Measurements from ENCODE around the gene TWIST2.

TWIST2 gene

DNA sequence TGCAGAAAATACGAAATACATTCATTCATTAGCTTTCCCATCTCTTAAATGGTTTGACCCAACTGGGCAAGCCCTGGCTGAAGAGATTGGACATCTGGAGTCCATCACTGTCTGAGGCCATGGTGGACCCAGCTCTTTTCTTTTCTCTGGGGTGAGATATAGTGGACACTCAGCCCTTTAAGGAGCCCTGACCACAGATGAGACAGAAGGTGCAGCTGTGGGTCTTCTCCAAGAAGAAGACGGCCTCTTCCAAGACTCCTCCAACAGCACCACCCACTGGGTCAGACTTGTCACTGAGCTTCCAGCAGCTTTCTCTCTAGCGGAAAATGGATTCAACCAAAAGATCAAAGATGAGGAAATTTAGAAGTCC lies 27.2 kb downstream of the TWIST2 start:
- DNase-seq, result no peak

GRCh38 chr2:238875471-238876231 lies 27.8 kb downstream of the TWIST2 start:
- DNase-seq, result no peak

DNA sequence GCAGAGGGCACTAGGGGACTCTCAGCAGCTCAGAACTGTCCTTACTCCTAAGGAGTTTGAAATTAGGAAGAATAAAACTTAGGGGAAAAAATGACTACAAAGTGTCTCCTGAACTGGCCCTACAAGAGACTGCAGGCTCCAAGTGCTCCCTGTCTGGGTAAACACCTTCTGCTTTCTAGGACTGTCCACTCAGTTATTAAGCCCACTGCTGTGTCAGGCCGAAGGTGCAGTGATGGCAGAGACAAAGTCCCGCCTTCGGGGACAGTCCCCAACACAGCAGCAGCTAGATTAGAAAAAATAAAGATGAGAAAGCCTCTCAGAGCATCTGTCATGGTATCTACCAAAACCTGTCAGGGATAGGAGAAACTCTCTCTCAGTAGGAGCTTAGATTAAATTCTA lies 28.3 kb downstream of the TWIST2 start:
- no peak for DNase-seq

- no peak for DNase-seq
These were observed 30.3 kb downstream of the TWIST2 start for GRCh38 chr2:238878051-238878735.

DNA sequence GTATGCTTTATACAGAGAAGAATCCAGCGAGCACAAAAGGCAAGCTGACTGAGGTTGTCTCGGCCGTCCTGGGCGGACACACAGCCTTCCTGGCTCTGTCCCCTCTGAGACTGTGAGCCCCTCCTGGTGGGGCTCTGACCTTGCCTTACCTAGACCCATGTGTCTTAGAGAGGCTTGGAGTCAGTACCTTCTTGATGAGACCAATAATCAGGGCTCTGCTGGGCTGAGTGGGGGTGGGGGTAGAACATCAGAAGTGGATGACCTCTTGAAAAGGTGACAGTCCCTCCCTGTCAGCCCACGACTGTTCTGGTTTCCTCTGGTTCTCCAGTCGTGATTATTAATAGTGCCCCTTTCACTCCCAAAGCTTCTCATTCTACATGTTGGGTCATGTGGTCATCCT lies 31.2 kb downstream of the TWIST2 start:
- DNase-seq, result no peak

GRCh38 chr2:238879621-238880377 lies 31.9 kb downstream of the TWIST2 start:
- DNase-seq, result no peak

DNA sequence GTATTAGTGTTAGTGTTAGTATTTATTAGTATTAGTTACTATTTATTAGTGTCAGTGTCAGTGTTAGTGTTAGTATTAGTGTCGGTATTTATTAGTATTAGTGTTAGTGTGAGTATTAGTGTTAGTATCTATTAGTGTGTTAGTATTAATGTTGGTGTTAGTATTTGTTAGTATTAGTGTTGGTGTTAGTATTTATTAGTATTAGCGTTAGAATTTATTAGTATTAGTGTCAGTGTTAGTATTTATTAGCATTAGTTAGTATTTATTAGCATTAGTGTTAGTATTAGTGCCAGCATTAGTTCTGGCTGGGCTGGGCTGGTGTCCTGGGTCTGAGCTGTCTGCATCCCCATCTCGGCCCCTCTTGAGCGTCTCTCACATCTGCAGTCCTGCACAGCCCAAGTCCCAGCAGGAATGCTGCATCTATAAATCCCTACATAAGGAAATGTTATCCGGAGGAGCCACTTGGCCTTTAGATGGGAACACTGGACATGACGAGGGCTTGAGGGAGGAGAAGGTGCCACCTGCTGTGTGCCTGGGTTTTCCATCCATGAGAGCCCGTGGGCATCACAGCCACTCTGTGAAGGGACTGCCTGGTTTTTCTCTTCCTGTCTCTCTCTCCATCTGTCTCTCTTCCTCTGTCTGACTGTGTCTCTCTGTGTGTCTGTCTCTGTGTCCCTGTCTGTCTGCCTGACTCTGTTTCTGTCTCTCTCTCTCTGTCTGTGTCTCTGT lies 33.6 kb downstream of the TWIST2 start:
- no peak for DNase-seq

DNA sequence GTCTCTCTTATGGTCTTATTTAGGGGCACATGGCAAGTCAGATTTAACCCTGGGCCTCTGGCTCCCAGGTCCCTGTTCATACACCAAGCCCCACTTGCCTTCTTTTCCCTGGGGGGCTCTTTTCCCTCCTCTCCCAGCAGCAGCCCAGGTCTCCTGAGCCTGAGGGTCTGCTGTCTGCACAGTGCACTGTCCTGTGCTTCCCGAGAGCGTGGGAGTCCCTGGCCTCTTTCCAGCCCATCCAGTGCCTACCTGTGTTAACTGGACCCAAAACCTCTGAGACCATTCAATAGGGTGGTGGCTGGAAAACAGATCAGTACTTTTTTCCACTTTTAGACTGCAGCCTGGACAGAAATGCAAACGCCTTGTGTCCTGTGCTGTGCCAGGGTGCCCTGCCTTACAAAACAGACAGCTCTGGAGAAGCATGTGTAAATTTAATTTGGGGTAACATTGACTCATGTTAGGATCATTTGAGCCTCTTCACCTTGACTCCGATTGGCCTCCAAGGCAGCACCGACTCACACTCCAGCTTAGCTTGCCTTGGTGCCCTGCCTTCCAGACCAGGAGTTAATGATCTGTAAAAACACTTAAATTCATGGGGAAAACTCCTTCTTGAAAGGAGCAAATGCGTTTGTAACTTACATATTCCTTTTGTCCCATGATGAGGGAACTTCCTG lies 34.3 kb downstream of the TWIST2 start:
- no peak for DNase-seq

- DNase-seq, result no peak
These were observed 35.6 kb downstream of the TWIST2 start for GRCh38 chr2:238883421-238883901.

DNA sequence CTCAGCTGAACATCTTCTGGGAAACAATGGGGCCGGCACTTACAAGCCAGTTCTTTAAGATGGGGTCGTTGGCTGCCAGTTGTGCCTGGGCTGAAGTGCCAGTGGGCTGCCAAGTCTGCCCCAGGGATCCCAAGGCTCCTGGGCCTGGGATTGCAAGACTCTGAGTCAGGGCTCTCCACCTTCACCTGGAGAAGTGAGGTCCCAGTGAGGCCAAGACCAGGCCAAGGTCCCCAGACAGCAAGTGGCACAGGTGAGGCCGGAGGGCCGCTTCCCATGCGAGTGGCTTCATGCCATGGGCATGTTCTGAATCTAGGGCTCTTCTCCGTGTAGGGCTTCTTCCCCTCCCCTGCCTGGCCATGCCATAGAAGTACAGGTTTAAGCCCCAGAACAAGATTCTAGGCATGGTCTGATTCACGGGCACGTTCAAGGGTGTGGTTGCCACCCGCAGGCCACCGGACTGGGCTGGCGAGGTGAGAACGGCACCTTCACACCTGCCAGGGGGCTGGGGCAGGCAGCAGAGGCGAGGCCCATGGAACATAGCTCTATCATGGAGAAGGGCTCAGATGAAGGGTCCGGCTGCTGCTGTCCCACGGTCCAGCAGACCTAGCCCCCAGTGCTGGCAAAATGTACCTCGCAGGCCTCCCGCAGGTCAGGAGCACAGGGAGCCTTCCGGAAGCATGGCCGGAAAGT lies 36.4 kb downstream of the TWIST2 start:
- DNase-seq, result no peak

DNA sequence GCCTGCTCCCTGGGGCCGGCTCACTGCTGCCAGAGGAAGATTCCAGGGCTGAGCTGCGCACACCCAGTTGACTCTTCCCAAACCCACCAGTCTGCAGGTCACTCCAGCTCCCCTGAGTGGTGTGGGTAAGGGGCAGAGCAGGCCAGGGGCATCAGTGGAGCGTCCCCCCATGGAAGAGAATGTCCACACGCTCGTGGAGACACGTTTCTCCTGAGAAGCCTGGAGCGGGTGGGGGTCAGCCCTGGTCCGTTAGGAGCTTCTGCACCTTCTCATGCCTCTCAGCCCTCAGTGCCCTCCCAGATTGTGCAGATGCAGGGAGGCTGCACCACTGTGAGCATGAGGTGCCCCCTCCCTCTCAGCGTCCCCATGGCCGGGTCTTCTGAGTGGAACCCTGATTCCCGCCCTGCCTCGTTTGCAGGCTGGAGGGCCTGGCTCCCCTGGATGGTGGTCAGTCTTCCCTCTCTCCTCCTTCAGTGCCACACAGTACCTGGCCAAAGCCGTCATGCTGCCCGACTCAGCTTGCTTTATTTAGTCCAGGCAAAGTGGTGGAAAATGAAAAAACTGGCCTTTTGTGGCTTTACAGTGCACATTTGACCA lies 37.0 kb downstream of the TWIST2 start:
- no peak for DNase-seq

DNA sequence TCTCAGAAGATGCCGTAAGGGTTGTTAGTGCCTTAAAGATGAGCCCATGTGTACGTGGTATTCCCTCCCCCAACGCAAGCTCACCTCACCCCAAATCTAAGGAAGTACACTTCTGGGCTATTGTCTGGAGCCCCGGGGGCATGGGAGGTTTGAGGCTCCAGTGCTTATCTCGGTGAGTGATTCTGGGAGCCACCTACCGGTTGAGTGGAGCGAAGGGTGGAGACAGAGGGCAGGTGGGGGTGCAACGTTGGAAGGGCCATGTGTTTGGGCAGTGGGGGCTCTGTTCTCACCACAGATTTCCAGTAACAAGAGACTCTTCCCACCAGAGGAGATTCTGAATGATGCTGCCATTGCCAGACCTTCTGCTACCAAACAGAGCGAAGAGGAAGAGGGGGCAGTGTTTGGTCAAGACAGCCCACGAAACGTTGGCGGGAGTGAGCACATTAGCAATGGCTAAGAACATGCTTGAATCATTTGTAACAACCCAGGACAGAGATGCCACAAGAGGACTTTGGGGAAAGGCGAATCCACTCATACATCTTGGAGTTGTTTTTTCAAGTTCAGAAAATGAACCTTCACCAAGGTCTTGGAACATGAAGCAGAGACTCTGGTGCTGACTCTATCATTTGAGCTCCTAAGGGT lies 38.7 kb downstream of the TWIST2 start:
- no peak for DNase-seq

DNA sequence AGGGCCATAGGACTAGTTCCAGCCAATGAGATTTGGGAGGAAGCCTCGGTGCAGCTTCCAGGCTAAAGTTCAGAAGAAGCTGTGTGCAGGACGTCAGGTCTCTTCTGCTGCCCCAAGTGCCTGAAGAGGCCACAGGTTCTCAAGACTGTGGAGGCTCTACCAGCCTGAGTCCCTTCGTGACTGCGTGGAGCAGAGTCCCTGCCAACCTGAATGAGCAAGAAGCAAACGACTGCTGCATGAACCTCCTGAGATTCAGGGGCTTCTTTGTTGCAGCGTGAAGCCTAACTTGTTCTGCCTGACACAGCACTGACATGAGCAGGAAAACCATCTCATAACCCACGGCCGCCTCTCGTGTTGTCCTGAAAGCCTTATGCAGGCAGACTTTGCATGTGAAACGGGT lies 39.7 kb downstream of the TWIST2 start:
- no peak for DNase-seq

DNA sequence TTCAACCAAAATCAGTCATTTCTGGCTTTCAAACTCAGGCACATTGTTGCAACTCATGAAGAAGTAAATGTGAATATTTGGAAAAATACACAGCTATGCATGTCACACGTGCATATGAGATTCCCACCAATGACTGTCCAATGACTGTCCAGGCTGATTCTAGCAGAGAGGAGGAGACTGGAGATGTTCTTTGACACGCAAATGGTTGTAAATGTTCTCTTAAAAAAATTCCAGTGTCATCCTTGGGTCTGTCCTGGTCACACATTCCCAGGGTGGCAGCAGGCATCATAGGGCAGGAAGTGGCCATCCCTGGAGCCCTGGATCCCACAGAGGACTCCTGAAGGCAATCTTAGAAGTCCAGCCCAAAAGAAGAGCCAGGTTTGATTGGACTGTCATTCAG lies 40.9 kb downstream of the TWIST2 start:
- no peak for DNase-seq

GRCh38 chr2:238890131-238890530 lies 42.2 kb downstream of the TWIST2 start:
- no peak for DNase-seq

GRCh38 chr2:238890618-238891456 lies 43.0 kb downstream of the TWIST2 start:
- no peak for DNase-seq

DNA sequence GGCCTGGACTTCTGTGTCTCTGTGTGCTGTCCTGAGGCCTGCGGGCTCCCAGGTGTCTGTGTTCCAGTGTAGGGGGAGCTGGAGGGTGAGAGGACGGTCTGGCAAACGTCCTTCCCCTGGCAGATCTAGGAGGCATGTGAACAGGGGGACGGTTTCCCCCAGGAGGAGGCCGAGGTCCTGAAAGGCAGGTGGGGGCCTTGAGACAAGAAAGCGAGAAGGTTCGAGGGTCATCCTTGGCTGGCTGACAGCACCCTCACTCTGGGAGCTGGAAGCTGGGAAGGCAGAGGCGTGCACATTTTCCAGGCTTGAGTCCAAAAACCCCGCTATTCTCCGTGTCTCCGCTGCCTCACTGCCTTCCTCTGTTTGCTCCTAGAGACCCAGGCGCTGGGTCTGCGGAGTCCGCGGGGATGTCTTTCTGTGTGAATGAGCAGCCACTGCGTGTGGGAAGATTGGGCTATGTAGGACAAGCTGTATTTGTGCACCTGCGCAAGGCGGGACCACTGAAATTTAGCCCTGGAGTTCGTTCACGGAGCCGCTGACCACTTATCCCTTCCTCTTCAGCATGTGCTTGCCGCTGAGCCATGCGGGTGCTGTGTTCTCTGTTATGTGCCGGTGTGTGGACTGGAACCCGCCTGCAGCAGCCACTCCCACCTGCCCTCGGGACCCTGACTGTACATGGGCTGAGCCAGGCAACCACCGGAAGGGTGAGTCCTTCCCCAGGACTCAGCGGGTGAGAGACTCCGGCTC lies 43.7 kb downstream of the TWIST2 start:
- DNase-seq, result no peak

- DNase-seq, result no peak
These were observed 44.3 kb downstream of the TWIST2 start for GRCh38 chr2:238892204-238892500.

- DNase-seq, result no peak
These were observed 44.9 kb downstream of the TWIST2 start for GRCh38 chr2:238892796-238893195.

All from stimulated activated CD4-positive, alpha-beta T cell treated with anti-CD3 and anti-CD28 coated beads, Interleukin-1b, Interleukin-23, amount 100 ng/mL, for 48 hours (primary cell).